Mesothelial cell of epicardium (in vitro differentiated cells): ENCODE measurements around the gene NXPE4. TPM values are rescaled to one million over a fixed set of nuclear protein-coding genes. Genes with fewer than 3 reads are reported as not detected.
"Not testable (repeated sequence)": the region's sequence is repeated elsewhere in the genome, so short reads cannot be mapped to it uniquely, and the experiment has no call there.

ENCODE experiments used
- DNase-seq, 2 experiments: peaks; one replicate each; pipeline ENCODE4 v3.0.0; 2021; ENCODE audit warnings: low spot score in 2 of 2; ENCODE audit not compliant: unreplicated experiment in 2 of 2
- H3K27ac Mint-ChIP-seq: 2 replicates; pipeline ENCODE4 v1.8.0; 2021; ENCODE audit warnings: mixed read lengths
- H3K27me3 Mint-ChIP-seq: 2 replicates; pipeline ENCODE4 v1.8.0; 2021; ENCODE audit warnings: low read depth, mixed read lengths
- H3K36me3 Mint-ChIP-seq: 2 replicates; pipeline ENCODE4 v1.8.0; 2021; ENCODE audit warnings: mixed read lengths
- H3K4me1 Mint-ChIP-seq: 2 replicates; pipeline ENCODE4 v1.8.0; 2021; ENCODE audit warnings: mixed read lengths
- H3K4me3 Mint-ChIP-seq: 2 replicates; pipeline ENCODE4 v1.8.0; 2021; ENCODE audit warnings: mild to moderate bottlenecking, moderate library complexity, mixed read lengths
- H3K9me3 Mint-ChIP-seq: 2 replicates; pipeline ENCODE4 v1.8.0; 2021; ENCODE audit warnings: mixed read lengths
- total RNA-seq: library from RNA; stranded (reverse); gene quantifications from 3 replicates; pipeline ENCODE4 v1.2.1, GENCODE V29; 2021
- TF ChIP-seq, protein P1 (sequence below): fragments of 200-600 bp; sonication (generic); IDR thresholded peaks from one replicate; pipeline ENCODE4 v1.5.0; 2021; ENCODE audit warnings: antibody characterized with exemption; ENCODE audit not compliant: unreplicated experiment

The NXPE4 gene
- total RNA-seq, 1 donor from 2014 or later = not detected

DNA sequence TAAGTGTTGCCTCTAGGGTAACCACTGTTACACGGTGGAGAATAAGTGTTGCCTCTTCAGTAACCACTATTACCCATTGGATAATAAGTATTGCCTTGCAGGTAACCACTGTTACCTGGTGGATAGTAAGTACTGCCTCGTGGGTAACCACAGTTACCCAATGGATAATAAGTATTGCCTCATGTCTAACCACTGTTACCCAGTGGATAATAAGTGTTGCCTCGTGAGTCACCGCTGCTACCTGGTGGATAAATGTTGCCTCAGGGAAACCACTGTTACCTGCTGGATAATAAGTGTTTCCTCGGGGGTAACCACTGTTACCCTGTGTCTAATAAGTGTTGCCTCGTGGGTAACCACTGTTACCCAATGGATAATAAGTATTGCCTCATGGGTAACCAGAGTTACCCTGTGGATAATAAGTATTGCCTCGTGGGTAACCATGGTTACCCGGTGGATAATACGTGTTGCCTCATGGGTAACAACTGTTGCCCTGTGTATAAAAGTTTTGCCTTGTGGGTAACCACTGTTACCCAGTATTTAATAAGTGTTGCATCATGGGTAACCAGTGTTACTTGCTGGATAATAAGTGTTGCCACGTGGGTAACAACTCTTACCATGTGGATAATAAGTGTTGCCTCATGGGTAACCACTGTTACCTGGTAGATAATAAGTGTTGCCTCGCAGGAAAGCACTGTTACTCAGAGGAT lies 12.3 kb upstream of the NXPE4 start:
- peaks cover 44% of the 10 kb centered on the region for H3K9me3 Mint-ChIP-seq
- H3K36me3 Mint-ChIP-seq = no peaks in the 10 kb centered on the region
- no peaks in the 10 kb centered on the region for H3K27me3 Mint-ChIP-seq
- no peak overlapping the region for H3K27ac Mint-ChIP-seq
- no peak for DNase-seq
- H3K4me1 Mint-ChIP-seq = no peaks in the 10 kb centered on the region
- TF ChIP-seq, protein P1, sequence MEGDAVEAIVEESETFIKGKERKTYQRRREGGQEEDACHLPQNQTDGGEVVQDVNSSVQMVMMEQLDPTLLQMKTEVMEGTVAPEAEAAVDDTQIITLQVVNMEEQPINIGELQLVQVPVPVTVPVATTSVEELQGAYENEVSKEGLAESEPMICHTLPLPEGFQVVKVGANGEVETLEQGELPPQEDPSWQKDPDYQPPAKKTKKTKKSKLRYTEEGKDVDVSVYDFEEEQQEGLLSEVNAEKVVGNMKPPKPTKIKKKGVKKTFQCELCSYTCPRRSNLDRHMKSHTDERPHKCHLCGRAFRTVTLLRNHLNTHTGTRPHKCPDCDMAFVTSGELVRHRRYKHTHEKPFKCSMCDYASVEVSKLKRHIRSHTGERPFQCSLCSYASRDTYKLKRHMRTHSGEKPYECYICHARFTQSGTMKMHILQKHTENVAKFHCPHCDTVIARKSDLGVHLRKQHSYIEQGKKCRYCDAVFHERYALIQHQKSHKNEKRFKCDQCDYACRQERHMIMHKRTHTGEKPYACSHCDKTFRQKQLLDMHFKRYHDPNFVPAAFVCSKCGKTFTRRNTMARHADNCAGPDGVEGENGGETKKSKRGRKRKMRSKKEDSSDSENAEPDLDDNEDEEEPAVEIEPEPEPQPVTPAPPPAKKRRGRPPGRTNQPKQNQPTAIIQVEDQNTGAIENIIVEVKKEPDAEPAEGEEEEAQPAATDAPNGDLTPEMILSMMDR = no peak
- H3K4me3 Mint-ChIP-seq = no peak overlapping the region

DNA sequence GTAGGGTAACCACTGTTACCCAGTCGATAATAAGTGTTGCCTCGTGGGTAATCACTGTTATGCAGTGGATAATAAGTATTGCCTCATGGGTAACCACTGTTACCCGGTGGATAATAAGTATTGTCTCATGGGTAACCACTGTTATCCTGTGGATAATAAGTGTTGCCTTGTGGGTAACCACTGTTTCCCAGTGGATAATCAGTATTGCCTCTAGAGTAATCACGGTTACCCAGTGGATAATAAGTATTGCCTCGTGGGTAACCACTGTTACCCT lies 11.2 kb upstream of the NXPE4 start:
- H3K4me3 Mint-ChIP-seq, H3K4me1 Mint-ChIP-seq, H3K27ac Mint-ChIP-seq, H3K27me3 Mint-ChIP-seq, DNase-seq, H3K36me3 Mint-ChIP-seq: not testable (repeated sequence)
- peaks cover 41% of the 10 kb centered on the region for H3K9me3 Mint-ChIP-seq

DNA sequence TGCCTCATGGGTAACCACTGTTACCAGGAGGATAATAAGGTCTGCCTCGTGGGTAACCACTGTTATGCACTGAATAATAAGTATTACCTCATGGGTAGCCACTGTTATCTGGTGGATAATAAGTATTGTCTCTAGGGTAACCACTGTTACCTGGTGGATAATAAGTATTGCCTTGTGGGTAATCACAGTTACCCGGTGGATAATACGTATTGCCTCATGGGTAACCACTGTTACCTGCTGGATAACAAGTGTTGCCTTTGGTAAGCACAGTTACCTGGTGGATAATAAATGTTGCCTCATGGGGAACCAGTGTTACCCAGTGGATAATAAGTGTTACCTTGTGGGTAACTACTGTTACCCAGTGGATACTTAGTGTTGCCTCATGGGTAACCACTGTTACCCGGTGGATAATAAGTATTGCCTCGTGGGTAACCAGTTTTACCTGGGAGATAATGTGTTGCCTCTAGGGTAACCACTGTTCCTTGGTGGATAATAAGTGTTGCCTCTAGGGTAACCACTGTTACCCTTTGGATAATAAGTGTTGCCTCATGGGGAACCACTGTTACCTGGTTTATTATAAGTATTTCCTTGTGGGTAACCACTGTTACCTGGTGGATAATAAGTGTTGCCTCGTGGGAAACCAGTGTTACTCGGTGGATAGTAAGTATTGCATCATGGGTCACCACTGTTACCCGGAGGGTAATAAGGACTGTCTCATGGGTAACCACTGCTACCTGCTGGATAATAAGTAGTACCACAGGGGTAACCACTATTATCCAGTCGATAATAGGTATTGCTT lies 10.6 kb upstream of the NXPE4 start:
- Mint-ChIP-seq H3K27me3 (no peaks in the 10 kb centered on the region), H3K4me1 (no peaks in the 10 kb centered on the region), H3K27ac (no peak overlapping the region), H3K9me3 (peaks cover 37% of the 10 kb centered on the region), H3K4me3 (no peak overlapping the region), H3K36me3 (no peaks in the 10 kb centered on the region)
- DNase-seq = no peak
- TF ChIP-seq, protein P1 = no peak

DNA sequence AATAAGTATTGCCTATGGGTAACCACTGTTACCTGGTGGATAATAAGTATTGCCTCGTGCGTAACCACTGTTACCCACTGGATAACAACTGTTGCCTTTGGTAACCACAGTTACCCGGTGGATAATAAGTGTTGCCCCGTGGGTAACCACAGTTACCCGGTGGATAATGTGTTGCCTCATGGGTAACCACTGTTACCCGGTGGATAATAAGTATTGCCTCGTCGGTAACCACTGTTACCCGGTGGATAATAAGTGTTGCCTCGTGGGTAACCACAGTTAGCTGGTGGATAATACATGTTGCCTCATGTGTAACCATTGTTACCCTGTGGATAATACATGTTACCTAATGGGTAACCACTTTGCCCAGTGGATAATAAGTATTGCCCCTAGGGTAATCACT lies 9.8 kb upstream of the NXPE4 start:
- H3K4me1 Mint-ChIP-seq = no peaks in the 10 kb centered on the region
- TF ChIP-seq, protein P1 = no peak
- H3K9me3 Mint-ChIP-seq = peaks cover 33% of the 10 kb centered on the region
- no peak overlapping the region for H3K4me3 Mint-ChIP-seq
- no peaks in the 10 kb centered on the region for H3K36me3 Mint-ChIP-seq
- H3K27ac Mint-ChIP-seq = no peak overlapping the region
- DNase-seq = no peak
- no peaks in the 10 kb centered on the region for H3K27me3 Mint-ChIP-seq

DNA sequence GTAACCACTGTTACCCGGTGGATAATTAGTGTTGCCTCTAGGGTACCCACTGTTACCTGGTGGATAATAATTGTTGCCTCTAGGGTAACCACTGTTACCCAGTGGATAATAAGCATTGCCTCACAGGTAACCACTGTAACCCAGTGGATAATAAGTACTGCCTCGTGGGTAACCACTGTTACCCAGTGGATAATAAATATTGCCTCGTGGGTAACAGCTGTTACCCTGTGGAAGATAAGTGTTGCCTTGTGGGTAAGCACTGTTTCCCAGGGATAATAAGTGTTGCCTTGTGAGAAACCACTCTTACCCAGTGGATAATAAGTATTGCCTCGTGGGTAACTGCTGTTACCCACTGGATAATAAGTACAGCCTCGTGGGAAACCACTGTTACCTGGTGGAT lies 9.3 kb upstream of the NXPE4 start:
- TF ChIP-seq, protein P1 = no peak
- H3K4me3 Mint-ChIP-seq = no peak overlapping the region

DNA sequence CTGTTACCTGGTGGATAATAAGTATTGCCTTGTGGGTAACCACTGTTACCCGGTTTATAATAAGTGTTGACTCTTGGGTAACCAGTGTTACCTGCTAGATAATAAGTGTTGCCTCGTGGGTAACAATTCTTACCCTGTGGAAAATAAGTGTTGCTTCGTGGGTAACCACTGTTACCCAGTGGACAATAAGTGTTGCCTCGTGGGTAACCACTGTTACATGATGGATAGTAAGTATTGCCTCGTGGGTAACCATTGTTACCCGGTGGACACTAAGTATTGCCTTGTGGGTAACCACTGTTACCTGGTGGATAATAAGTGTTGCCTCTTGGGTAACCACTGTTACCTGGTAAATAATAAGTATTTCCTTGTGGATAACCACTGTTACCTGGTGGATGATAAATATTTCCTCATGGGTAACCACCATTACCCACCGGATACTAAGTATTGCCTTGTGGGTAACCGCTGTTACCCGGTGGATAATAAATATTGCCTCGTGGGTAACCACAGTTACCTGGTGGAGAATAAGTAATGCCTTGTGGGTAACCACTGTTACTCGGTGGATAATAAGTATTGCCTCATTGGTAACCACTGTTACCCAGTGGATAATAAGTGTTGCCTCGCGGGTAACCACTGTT lies 8.7 kb upstream of the NXPE4 start:
- DNase-seq = no peak
- no peak overlapping the region for H3K4me3 Mint-ChIP-seq
- no peaks in the 10 kb centered on the region for H3K27me3 Mint-ChIP-seq
- H3K9me3 Mint-ChIP-seq = peaks cover 28% of the 10 kb centered on the region
- H3K36me3 Mint-ChIP-seq = no peaks in the 10 kb centered on the region
- H3K27ac Mint-ChIP-seq = no peak overlapping the region
- H3K4me1 Mint-ChIP-seq = no peaks in the 10 kb centered on the region
- TF ChIP-seq, protein P1 = no peak

More for the DNA sequence above, 9.3 kb upstream of the NXPE4 start:
- H3K9me3 Mint-ChIP-seq = peaks cover 31% of the 10 kb centered on the region
- no peaks in the 10 kb centered on the region for H3K36me3 Mint-ChIP-seq
- no peaks in the 10 kb centered on the region for H3K27me3 Mint-ChIP-seq
- DNase-seq = no peak
- H3K4me1 Mint-ChIP-seq = no peaks in the 10 kb centered on the region
- no peak overlapping the region for H3K27ac Mint-ChIP-seq

DNA sequence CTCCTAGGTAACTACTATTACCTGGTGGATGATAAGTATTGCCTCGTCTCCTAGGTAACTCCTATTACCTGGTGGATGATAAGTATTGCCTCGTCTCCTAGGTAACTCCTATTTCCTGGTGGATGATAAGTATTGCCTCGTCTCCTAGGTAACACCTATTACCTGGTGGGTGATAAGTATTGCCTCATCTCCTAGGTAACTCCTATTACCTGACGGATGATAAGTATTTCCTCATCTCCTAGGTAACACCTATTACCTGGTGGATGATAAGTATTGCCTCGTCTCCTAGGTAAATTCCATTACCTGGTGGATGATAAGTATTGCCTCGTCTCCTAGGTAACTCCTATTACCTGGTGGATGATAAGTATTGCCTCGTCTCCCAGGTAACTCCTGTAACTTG lies 7.6 kb upstream of the NXPE4 start:
- not testable (repeated sequence) for H3K4me1 Mint-ChIP-seq, H3K27ac Mint-ChIP-seq, DNase-seq, H3K27me3 Mint-ChIP-seq, H3K4me3 Mint-ChIP-seq, H3K36me3 Mint-ChIP-seq
- peaks cover 27% of the 10 kb centered on the region for H3K9me3 Mint-ChIP-seq
